HepG2 (cell line): ENCODE data around the gene HERC4. TPM values are rescaled to one million over a fixed set of nuclear protein-coding genes. Genes with fewer than 3 reads are reported as not detected.

Source experiments
- ATAC-seq: fragments of 200-7000 bp; cut with Tn5 transposase; 3 replicates; pipeline ENCODE4 v1.9.1; 2020; ENCODE audit warnings: mild to moderate bottlenecking, moderate library complexity
- BruUV-seq: library from RNA; stranded (reverse); fragments of 400-500 nt; replicated peaks from 2 replicates; lab custom pipeline; 2021; lab: Mats Ljungman, UMichigan
- CTCF ChIA-PET: fragments of 300-600 bp; formaldehyde crosslinking; extraction: SDS; loops from one replicate; lab custom pipeline; 2021; ENCODE audit warnings: low total read pairs, inconsistent platforms, low intra/inter-chr PET ratio; lab: Yijun Ruan, JAX
- POLR2A ChIA-PET: fragments of 350-600 bp; sonication (Branson Sonifier 250); formaldehyde crosslinking; loops from one replicate; lab custom pipeline; 2020; ENCODE audit warnings: antibody characterized with exemption, inconsistent platforms; lab: Yijun Ruan, JAX
- DNase-seq: peaks from one replicate; pipeline ENCODE4 v3.0.0-alpha.2; 2015; ENCODE audit warnings: low spot score
- FAIRE-seq: peaks from 3 replicates; lab custom pipeline; 2011; peaks lifted over from hg19 to GRCh38; lab: Jason Lieb, UNC
- H2AFZ ChIP-seq: one replicate; pipeline ENCODE4 v1.6.1; 2011; ENCODE audit warnings: low read length, inconsistent platforms
- H3K27ac ChIP-seq: fragments of 300-600 bp; 3 replicates; pipeline ENCODE4 v1.8.0; 2011; ENCODE audit warnings: mixed run types, mild to moderate bottlenecking, mixed read lengths, low read length, inconsistent platforms; ENCODE audit not compliant: insufficient read depth; ENCODE audit errors: extremely low read length
- H3K27me3 ChIP-seq, 2 experiments: fragments of 200-600 bp in 1 of 2; 2 replicates in 1 of 2; 3 replicates in 1 of 2; pipeline versions ENCODE4 v1.6.0 to v1.8.0; 2011; ENCODE audit warnings: low read length in 2 of 2, mild to moderate bottlenecking in 2 of 2, moderate library complexity in 2 of 2, inconsistent platforms in 1 of 2; ENCODE audit not compliant: insufficient read depth in 2 of 2, control insufficient read depth in 1 of 2
- H3K36me3 ChIP-seq, 2 experiments: fragments of 200-600 bp in 1 of 2; replicated peaks in 1 of 2; 2 replicates in 1 of 2; 3 replicates in 1 of 2; pipeline versions ENCODE4 v1.5.1 to v1.8.0; 2011; ENCODE audit warnings: low read length in 2 of 2, inconsistent platforms in 1 of 2; ENCODE audit not compliant: insufficient read depth in 2 of 2, control insufficient read depth in 1 of 2
- H3K4me1 ChIP-seq: 2 replicates; pipeline ENCODE4 v1.5.1; 2012; ENCODE audit warnings: low read length, inconsistent platforms; ENCODE audit not compliant: insufficient read depth
- H3K4me2 ChIP-seq: 2 replicates; pipeline ENCODE4 v1.6.0; 2011; ENCODE audit warnings: low read depth, low read length, inconsistent platforms
- H3K4me3 ChIP-seq, 3 experiments: fragments of 200-600 bp in 1 of 3; sonication (generic), shearing (Covaris generic) in 1 of 3; replicated peaks in 1 of 3; 2 replicates each; pipeline ENCODE4 v1.5.1; 2011 to 2016; ENCODE audit warnings: low read length in 3 of 3, inconsistent platforms in 2 of 3, low read depth in 2 of 3, mild to moderate bottlenecking in 2 of 3, control low read depth in 1 of 3, mixed read lengths in 1 of 3; ENCODE audit not compliant: insufficient read depth in 1 of 3
- H3K79me2 ChIP-seq: one replicate; pipeline ENCODE4 v1.6.1; 2011; ENCODE audit warnings: low read length, inconsistent platforms; ENCODE audit not compliant: insufficient read depth
- H3K9ac ChIP-seq: 2 replicates; pipeline ENCODE4 v1.6.0; 2011; ENCODE audit warnings: mild to moderate bottlenecking, low read depth, low read length, inconsistent platforms; ENCODE audit not compliant: insufficient read depth
- H3K9me3 ChIP-seq: 2 replicates; pipeline ENCODE4 v1.5.1; 2012; ENCODE audit warnings: mild to moderate bottlenecking, low read length
- H4K20me1 ChIP-seq: 2 replicates; pipeline ENCODE4 v1.6.0; 2011; ENCODE audit warnings: inconsistent platforms, mild to moderate bottlenecking, low read length, moderate library complexity; ENCODE audit not compliant: insufficient read depth
- ATF5 ChIP-seq: sonication (generic); formaldehyde crosslinking; IDR thresholded peaks from 2 replicates; pipeline ENCODE4 v1.4.0; 2020; ENCODE audit warnings: mild to moderate bottlenecking, low read depth, missing genetic modification reagents
- CC2D1A ChIP-seq: sonication (generic); formaldehyde crosslinking; IDR thresholded peaks from 2 replicates; pipeline ENCODE4 v1.8.1; 2023; ENCODE audit warnings: mild to moderate bottlenecking, missing genetic modification reagents
- FOXA1 ChIP-seq, 2 experiments: fragments of 450-650 bp in 1 of 2; sonication (generic) in 1 of 2; formaldehyde crosslinking in 1 of 2; IDR thresholded peaks; 2 replicates each; pipeline versions ENCODE4 v1.4.0 to v1.6.1; 2016 to 2020; ENCODE audit warnings: missing genetic modification reagents in 1 of 2
- HMGA1 ChIP-seq: sonication (generic); formaldehyde crosslinking; conservative IDR thresholded peaks from 2 replicates; pipeline ENCODE4 v1.4.0; 2020; ENCODE audit warnings: missing genetic modification reagents
- HNF1A ChIP-seq, 2 experiments: sonication (generic) in 1 of 2; formaldehyde crosslinking in 1 of 2; IDR thresholded peaks; 2 replicates each; pipeline versions ENCODE4 v1.4.0 to v1.6.1; 2016 to 2020; ENCODE audit warnings: borderline replicate concordance in 1 of 2, low read depth in 1 of 2, mild to moderate bottlenecking in 1 of 2, missing genetic modification reagents in 1 of 2
- KMT2B ChIP-seq: IDR thresholded peaks from 2 replicates; pipeline ENCODE4 v1.6.1; 2016; ENCODE audit warnings: missing genetic modification reagents, missing compliant biosample characterization
- MZF1 ChIP-seq: sonication (generic); formaldehyde crosslinking; IDR thresholded peaks from 2 replicates; pipeline ENCODE4 v1.8.1; 2023; ENCODE audit warnings: mild to moderate bottlenecking, missing genetic modification reagents, borderline replicate concordance
- NPAS2 ChIP-seq: sonication (generic); formaldehyde crosslinking; IDR thresholded peaks from 2 replicates; pipeline ENCODE4 v1.8.0; 2022; ENCODE audit warnings: mild to moderate bottlenecking, missing genetic modification reagents, borderline replicate concordance
- SKI ChIP-seq: fragments of 450-650 bp; IDR thresholded peaks from one replicate; pipeline ENCODE4 v1.6.1; 2018; ENCODE audit warnings: mild to moderate bottlenecking; ENCODE audit not compliant: partially characterized antibody
- SYNCRIP ChIP-seq: fragments of 200-400 bp; formaldehyde crosslinking; IDR thresholded peaks from 2 replicates; pipeline ENCODE4 v1.6.1; 2018; ENCODE audit warnings: mild to moderate bottlenecking, low read depth, low read length; ENCODE audit not compliant: insufficient read depth
- TRAFD1 ChIP-seq: sonication (generic); formaldehyde crosslinking; IDR thresholded peaks from 2 replicates; pipeline ENCODE4 v1.5.1; 2020; ENCODE audit warnings: missing genetic modification reagents, mild to moderate bottlenecking, borderline replicate concordance
- U2AF1 ChIP-seq: fragments of 200-400 bp; formaldehyde crosslinking; optimal IDR thresholded peaks from 2 replicates; pipeline ENCODE3; 2017; ENCODE audit warnings: mild to moderate bottlenecking, low read depth, low read length
- ZEB1 ChIP-seq: IDR thresholded peaks from 2 replicates; pipeline ENCODE4 v1.6.1; 2012; ENCODE audit warnings: mild to moderate bottlenecking, low read depth, inconsistent platforms; ENCODE audit not compliant: insufficient replicate concordance
- ZNF317 ChIP-seq: sonication (generic); formaldehyde crosslinking; IDR thresholded peaks from 2 replicates; pipeline ENCODE4 v1.5.0; 2020; ENCODE audit warnings: mild to moderate bottlenecking, missing genetic modification reagents
- ZNF354B ChIP-seq: sonication (generic); formaldehyde crosslinking; IDR thresholded peaks from 2 replicates; pipeline ENCODE4 v1.8.0; 2022; ENCODE audit warnings: mild to moderate bottlenecking, missing genetic modification reagents
- ZNF572 ChIP-seq: sonication (generic); formaldehyde crosslinking; IDR thresholded peaks from 2 replicates; pipeline ENCODE4 v1.5.1; 2020; ENCODE audit warnings: mild to moderate bottlenecking, missing genetic modification reagents
- ZSCAN12 ChIP-seq: sonication (generic); formaldehyde crosslinking; IDR thresholded peaks from 2 replicates; pipeline ENCODE4 v1.9.0; 2021; ENCODE audit warnings: mild to moderate bottlenecking, missing genetic modification reagents
- ZSCAN29 ChIP-seq: sonication (generic); formaldehyde crosslinking; conservative IDR thresholded peaks from 2 replicates; pipeline ENCODE4 v1.4.0; 2020; ENCODE audit warnings: mild to moderate bottlenecking, missing genetic modification reagents
- WGBS: methylation state at CpG from one replicate; pipeline ENCODE4 v1.1.6; 2017; ENCODE audit warnings: low lambda C conversion rate; 5-methylcytosine and 5-hydroxymethylcytosine counted together
- in situ Hi-C: cut with HindIII; loops from 2 replicates; pipeline ENCODE4 v1.10.0; 2017; ENCODE audit warnings: low pct_unique_long_range_greater_than_20kb; ENCODE audit not compliant: extremely low pct_ligation_motif_present
- intact Hi-C: fragments of 100-400 bp; cut with micrococcal nuclease; formaldehyde crosslinking; loops from one replicate; pipeline ENCODE4 v1.10.0; 2022; ENCODE audit not compliant: unreplicated experiment
- polyA plus RNA-seq, 8 experiments: library from polyadenylated mRNA; depleted of rRNA in 3 of 8; stranded (reverse) in 7 of 8; unstranded in 1 of 8; fragments of >200 nt; fragmentation: Illumina TruSeq in 4 of 8; extraction: Trizol in 4 of 8; gene quantifications; 2 replicates each; pipeline versions ENCODE4 v1.2.1 to v1.2.3, GENCODE V29; 2011 to 2016; ENCODE audit warnings: low read depth in 4 of 8, missing spikeins in 1 of 8, mixed read lengths in 1 of 8; ENCODE audit not compliant: insufficient read depth in 1 of 8
- total RNA-seq, 5 experiments: library from RNA; depleted of rRNA; stranded (reverse); fragments of >200 nt; fragmentation: Illumina TruSeq; extraction: Trizol; gene quantifications; 2 replicates each; pipeline ENCODE4 v1.2.3, GENCODE V29; 2016; ENCODE audit warnings: low read depth in 1 of 5

The HERC4 gene
- total and polyA plus RNA-seq, 2 of the 13 experiments (the other 11 are each of a cell fraction or from before 2014, with no cell fraction given) = 9.8 to 20.2 TPM

GRCh38 chr10:68112837-68113236, 37.8 kb upstream of the HERC4 start (continued):
- TF ChIP-seq ATF5 (CRISPR knock-in tag) (no peak), TRAFD1 (CRISPR knock-in tag) (no peak)

GRCh38 chr10:68111584-68111983, 36.5 kb upstream of the HERC4 start:
- Histone ChIP-seq H3K27ac (no peak overlapping the region), H3K4me2 (no peak overlapping the region), H3K27me3 (peaks cover 0 to 3% of the 10 kb centered on the region in 2 experiments; a peak in 1 of 5 replicates), H2AFZ (no peak overlapping the region), H3K79me2 (no peaks in the 10 kb centered on the region), H3K9me3 (no peaks in the 10 kb centered on the region), H4K20me1 (no peaks in the 10 kb centered on the region), H3K4me1 (0 out of 2 replicates have a peak, but pooled peaks cover 6% of the 10 kb centered on the region), H3K4me3 (no peak overlapping the region), H3K9ac (no peak overlapping the region), H3K36me3 (no peaks in the 10 kb centered on the region)
- no peak; the same call in 2 of the 3 replicates for ATAC-seq
- in situ Hi-C loops = no loop called here
- no peak for FAIRE-seq
- 0% methylated on average over 2 of the region's 2 CpGs for WGBS
- ChIA-PET CTCF (no interaction called here), POLR2A (no interaction called here)
- intact Hi-C loops = no loop called here
- no peak for DNase-seq
- no TSS peak for BruUV-seq
- no peak for TF ChIP-seq NPAS2
- no peak for TF ChIP-seq ZEB1
- TF ChIP-seq HNF1A (IDR thresholded peaks at IDR 0.05; ENCODE audit: low read depth) = no peak
- TF ChIP-seq HNF1A (CRISPR knock-in tag; IDR thresholded peaks at IDR 0.05; ENCODE audit: borderline replicate concordance) = no peak
- TF ChIP-seq HMGA1 = no peak
- no peak for TF ChIP-seq MZF1 (CRISPR knock-in tag)
- no peak for TF ChIP-seq ZSCAN29 (CRISPR knock-in tag)
- TF ChIP-seq SYNCRIP = no peak
- no peak for TF ChIP-seq ZNF354B (CRISPR knock-in tag)
- no peak for TF ChIP-seq ZNF317 (CRISPR knock-in tag)
- no peak for TF ChIP-seq KMT2B (CRISPR knock-in tag)
- TF ChIP-seq FOXA1 (IDR thresholded peaks at IDR 0.05) = no peak
- no peak for TF ChIP-seq FOXA1 (CRISPR knock-in tag; IDR thresholded peaks at IDR 0.05)
- TF ChIP-seq U2AF1 = no peak
- no peak for TF ChIP-seq SKI
- TF ChIP-seq ZSCAN12 (CRISPR knock-in tag) = no peak
- TF ChIP-seq CC2D1A (CRISPR knock-in tag) = no peak
- no peak for TF ChIP-seq ZNF572 (CRISPR knock-in tag)
